ENCODE measurements around the gene LRRC10B. TPM values are rescaled to one million over a fixed set of nuclear protein-coding genes. Genes with fewer than 3 reads are reported as not detected.

LRRC10B gene
- total RNA-seq, 2 experiments from 2014 or later, result not detected

DNA sequence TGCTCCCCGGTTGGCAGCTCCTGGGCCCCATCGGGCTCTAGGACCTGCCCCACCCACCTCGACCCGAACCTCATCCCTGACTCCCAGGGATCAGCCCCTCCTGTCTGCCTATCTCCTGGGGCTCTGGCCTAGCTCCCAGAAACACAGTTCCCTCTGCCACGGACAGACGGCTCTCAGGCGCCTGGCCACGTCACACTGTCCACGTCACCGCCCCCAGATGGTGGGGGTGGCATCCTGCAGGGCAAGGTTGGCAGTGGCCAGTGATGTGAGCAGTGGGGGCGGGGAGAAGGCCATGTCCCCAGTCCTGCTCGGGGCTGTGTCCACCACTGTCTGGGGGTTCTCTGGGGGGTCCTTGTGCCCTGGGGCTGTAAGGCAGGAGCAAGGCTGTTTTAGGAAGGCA lies 43.1 kb downstream of the LRRC10B start:
- Mint-ChIP-seq H3K36me3 (no peaks in the 10 kb centered on the region), H3K9me3 (no peaks in the 10 kb centered on the region), H3K27ac (no peak overlapping the region), H3K4me3 (no peak overlapping the region), H3K4me1 (peaks cover 5% of the 10 kb centered on the region), H3K27me3 (peaks cover 67% of the 10 kb centered on the region)
- DNase-seq, result no peak

DNA sequence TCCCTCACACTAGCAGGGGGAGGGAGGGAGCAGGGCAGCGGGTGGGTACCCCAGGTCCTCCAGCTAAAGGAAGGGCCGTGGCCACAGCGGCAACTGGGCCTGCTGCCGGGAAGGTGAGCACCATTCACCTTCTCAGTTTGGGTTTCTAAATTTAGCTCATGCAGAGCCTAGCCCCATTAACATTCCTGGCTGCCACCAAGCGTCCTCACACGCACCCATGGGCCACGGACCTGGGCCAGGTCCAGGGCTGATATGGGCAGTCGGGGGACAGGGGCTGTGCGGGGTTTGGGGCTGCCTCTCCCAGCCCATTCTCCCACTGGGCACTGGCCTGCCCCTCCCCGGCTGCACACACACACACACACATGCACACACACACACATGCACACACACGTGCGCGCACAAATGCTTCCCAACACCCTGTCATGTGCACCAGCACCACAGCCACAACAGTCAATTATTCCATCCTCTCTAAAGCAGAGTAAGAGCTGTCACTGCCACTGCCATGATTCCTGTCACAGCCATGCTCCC lies 43.6 kb downstream of the LRRC10B start:
- peaks cover 69% of the 10 kb centered on the region for H3K27me3 Mint-ChIP-seq
- peaks cover 5% of the 10 kb centered on the region for H3K4me1 Mint-ChIP-seq
- no peaks in the 10 kb centered on the region for H3K36me3 Mint-ChIP-seq
- DNase-seq, result no peak
- H3K27ac Mint-ChIP-seq, result no peak overlapping the region
- no peak overlapping the region for H3K4me3 Mint-ChIP-seq
- no peaks in the 10 kb centered on the region for H3K9me3 Mint-ChIP-seq

DNA sequence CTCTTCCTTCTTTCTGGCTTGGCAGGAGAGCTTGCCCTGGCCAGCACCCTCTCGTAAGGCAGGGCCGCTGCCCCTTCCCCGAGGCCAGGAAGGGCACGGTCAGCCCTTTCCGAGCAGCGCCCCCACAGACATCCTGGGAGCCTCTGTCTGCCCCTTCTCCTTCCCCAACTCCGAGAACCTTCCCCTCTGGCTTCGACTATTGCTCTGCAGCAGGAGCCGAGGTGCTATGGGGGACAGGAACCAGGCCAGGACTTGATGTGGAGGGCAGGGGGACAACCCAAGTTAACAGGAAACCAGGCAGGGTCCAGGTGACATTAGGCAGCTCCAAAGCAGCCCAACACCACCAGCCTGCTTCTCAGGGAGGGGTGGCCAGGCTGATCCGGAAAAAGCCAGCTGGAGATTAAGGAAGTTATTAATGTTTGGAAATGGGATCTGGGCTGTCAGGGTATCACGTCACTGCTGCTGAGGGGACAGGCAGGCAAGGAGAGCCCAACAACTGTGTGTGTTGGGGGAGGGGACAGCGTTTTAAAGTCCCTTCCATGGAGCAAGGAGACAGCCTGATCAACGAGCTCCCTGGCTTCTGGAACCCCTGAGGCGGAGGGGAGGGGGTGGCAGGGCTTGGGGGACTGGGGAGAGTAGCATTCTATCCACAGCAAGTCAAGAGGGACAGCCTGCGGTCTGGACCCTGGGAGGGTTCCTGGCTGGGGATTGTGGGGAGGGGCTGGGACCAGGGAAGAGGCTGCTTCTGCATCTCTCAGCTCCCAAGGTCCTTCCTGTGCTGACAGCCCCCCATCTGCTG lies 45.0 kb downstream of the LRRC10B start:
- Mint-ChIP-seq H3K27ac (no peak overlapping the region), H3K4me1 (peaks cover 5% of the 10 kb centered on the region), H3K9me3 (no peaks in the 10 kb centered on the region), H3K4me3 (no peak overlapping the region), H3K27me3 (peaks cover 67% of the 10 kb centered on the region), H3K36me3 (no peaks in the 10 kb centered on the region)
- no peak for DNase-seq

DNA sequence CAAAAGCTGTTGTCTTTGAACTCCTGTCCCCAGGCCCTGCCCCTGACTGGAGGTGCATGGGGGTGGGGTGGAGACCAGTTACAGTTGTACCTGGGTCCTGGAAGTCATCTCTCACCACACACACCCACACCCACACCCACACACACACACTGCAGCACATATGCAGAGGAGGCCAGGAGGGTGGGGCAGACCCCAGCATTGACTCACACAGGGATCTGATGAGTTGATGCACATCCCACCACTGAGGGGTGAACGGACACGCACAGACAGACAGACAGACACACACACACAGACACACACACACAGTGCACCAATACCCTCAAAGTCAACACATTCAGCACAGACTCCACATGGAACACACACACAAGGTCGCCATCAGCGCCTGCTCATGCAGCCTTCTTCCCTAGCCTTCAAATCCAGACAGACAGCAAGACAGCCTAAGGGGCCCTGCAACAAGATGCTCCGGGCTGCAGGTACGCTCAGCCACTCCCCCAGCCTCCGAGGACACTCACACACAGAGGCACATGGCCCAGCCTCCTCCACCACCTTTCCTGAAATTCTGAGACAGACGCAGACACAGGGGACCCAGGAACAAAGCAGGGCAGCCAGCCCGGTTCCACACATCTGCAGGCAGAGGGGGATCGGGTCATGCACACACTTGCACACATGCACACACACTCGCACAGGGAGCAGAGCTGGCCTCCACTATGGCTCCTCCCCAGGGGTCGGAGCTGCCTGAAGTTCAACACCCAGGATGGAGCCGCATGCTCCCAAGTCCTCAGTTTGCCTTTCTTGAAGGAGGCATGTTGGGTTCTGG lies 45.8 kb downstream of the LRRC10B start:
- DNase-seq, result no peak
- H3K9me3 Mint-ChIP-seq, result no peaks in the 10 kb centered on the region
- H3K4me1 Mint-ChIP-seq, result peaks cover 5% of the 10 kb centered on the region
- H3K27me3 Mint-ChIP-seq, result peaks cover 68% of the 10 kb centered on the region
- no peaks in the 10 kb centered on the region for H3K36me3 Mint-ChIP-seq
- H3K4me3 Mint-ChIP-seq, result no peak overlapping the region
- H3K27ac Mint-ChIP-seq, result no peak overlapping the region

DNA sequence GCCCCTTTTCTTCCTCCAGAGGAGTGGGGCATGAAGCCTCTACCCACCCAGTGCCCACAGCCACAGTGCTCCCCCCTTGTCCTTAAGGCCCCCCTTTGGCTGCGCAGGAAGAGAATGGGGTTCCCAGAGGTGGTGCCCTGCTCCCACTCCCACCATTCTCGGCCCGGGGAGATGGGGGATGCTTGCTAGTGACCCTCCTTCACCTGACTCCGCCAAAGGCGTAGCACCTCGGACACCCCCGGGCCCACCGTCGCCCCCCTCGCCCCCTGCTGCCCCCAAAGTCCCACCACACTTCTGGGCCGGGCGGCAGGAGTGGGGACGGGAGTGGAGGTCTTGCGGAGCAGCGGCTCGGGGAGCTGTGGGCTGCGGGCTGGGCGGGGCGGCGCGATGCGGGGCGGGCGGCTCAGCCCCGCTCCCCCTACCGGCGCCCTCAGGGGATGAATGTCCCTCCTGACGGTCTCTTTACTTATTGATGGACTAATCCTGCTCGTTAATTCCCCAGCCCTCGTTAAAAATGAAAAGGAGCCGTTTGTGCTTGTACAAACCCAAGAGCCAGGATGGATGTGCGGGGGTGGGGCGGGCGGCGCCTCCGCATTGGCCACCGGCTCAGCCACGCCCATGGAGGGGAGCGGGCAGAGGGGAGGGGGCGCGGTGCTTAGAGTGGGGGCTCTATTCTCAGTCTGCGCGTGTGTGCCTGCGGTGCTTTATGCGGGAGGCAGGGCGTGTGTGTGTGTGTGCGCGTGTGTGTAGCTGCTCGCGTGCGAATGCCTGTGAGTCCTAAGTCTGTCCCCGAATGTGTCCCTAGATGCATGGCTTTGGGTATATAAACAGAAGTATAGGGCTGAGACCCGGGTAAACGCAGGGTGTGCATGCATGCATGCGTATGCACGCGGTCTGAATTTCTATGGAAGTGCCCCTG lies 46.8 kb downstream of the LRRC10B start:
- H3K27me3 Mint-ChIP-seq, result peaks cover 70% of the 10 kb centered on the region
- H3K27ac Mint-ChIP-seq, result no peak overlapping the region
- no peak overlapping the region for H3K4me3 Mint-ChIP-seq
- peaks cover 5% of the 10 kb centered on the region for H3K4me1 Mint-ChIP-seq
- DNase-seq, result no peak
- H3K36me3 Mint-ChIP-seq, result no peaks in the 10 kb centered on the region
- H3K9me3 Mint-ChIP-seq, result no peaks in the 10 kb centered on the region

DNA sequence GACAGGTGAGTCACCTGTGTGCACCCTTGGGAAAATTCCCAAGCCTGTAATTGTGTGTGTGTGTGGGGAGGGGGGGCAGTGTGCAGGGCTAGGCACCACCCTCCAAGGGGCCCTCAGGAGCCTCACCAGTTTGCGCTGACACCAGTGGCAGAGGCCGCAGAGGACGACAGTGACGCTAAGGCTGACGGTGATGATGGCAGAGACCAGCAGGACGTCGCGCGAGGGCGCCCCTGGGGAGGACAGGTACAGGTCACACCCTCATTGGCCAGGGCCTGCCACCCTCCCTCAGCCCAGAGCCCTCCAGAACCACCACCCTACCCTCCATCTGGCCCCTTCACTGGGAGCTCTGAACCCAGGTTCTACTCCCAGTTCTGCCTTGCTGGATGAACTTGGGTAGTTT lies 47.4 kb downstream of the LRRC10B start:
- Mint-ChIP-seq H3K4me3 (no peak overlapping the region), H3K9me3 (no peaks in the 10 kb centered on the region), H3K36me3 (no peaks in the 10 kb centered on the region), H3K27ac (no peak overlapping the region), H3K4me1 (peaks cover 5% of the 10 kb centered on the region), H3K27me3 (peaks cover 72% of the 10 kb centered on the region)
- DNase-seq, result no peak

DNA sequence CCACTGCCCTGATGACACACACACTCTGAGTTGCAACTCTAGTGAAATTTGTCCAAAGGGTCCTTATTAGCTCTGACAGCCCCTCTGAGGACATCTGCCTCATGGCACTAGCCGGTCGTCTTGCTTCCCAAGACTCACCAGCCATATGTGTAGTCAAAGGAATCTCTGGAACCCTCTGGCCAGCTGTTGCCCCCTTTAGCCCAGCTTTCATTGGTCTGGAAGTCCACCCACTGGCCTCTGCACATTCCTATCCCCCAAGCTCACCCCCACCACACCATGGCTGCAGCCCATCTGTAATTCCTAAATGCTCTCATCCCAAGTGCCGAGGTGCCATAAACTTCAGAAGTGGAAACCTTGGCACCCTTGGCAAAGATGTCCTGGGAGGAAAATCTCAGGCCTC lies 48.1 kb downstream of the LRRC10B start:
- Mint-ChIP-seq H3K36me3 (no peaks in the 10 kb centered on the region), H3K9me3 (no peaks in the 10 kb centered on the region), H3K27me3 (peaks cover 68% of the 10 kb centered on the region), H3K4me1 (peaks cover 5% of the 10 kb centered on the region), H3K4me3 (no peak overlapping the region), H3K27ac (no peak overlapping the region)
- no peak for DNase-seq

Other genes starting within 250 kb of the LRRC10B start
- gene VWCE, start 213.4 kb upstream of the LRRC10B start, total RNA-seq, result 10 to 100 TPM; 18.3 to 19.8 TPM
- 100 to 1,000 TPM; 308 to 315 TPM for gene DDB1, start 175.6 kb upstream of the LRRC10B start, total RNA-seq
- 10 to 100 TPM; 70.0 to 70.3 TPM for gene TKFC, start 175.5 kb upstream of the LRRC10B start, total RNA-seq
- 10 to 100 TPM; 41.1 to 41.6 TPM for gene CYB561A3, start 146.9 kb upstream of the LRRC10B start, total RNA-seq
- 10 to 100 TPM; 57.6 to 64.1 TPM for gene TMEM138, start 146.4 kb upstream of the LRRC10B start, total RNA-seq
- gene TMEM216, start 116.2 kb upstream of the LRRC10B start, total RNA-seq, result 10 to 100 TPM; 12.6 to 14.0 TPM
- 100 to 1,000 TPM; 123 to 139 TPM for gene CPSF7, start 78.8 kb upstream of the LRRC10B start, total RNA-seq
- gene SDHAF2, start 78.6 kb upstream of the LRRC10B start, total RNA-seq, result 10 to 100 TPM; 41.7 to 44.4 TPM
- gene SYT7, start 72.3 kb downstream of the LRRC10B start, total RNA-seq, result not detected
- under 1 TPM; 0.12 to 0.22 TPM for gene DAGLA, start 171.6 kb downstream of the LRRC10B start, total RNA-seq
- under 1 TPM; 0.68 to 0.70 TPM for gene MYRF, start 243.9 kb downstream of the LRRC10B start, total RNA-seq